Measurements from ENCODE around the gene GRB2.
"Not testable (repeated sequence)": the region's sequence is repeated elsewhere in the genome, so short reads cannot be mapped to it uniquely, and the experiment has no call there.

GRB2 gene

DNA sequence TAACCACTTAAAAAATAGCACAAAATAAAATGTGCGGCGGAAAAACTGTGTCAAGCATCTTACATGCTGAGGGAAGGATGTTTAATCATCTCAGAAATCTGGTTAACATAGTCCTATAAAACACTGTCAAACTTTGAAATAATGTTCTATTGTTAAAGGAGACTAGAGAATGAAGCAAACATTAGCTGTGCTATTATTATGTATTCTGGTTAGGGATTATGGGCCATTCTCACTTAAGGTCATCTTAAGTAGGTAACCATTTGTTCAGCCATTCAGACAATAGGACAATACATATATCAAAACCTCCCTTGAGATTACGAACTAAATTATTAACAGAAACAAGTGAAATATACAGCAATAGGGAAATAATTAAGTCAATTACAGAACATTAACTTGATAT is 24.7 kb downstream of the GRB2 start:
- Histone ChIP-seq H3K27me3 (ENCODE audit: low read length) (no peaks in the 10 kb centered on the region), H2AFZ (ENCODE audit: low read depth, low read length, severe bottlenecking) (no peak overlapping the region), H3F3A (ENCODE audit: insufficient read depth) (peaks cover 23% of the 10 kb centered on the region), H3K9ac (ENCODE audit: low read length) (no peak overlapping the region), H3K27ac (ENCODE audit: low read depth, low read length) (no peak overlapping the region), H3K79me2 (ENCODE audit: insufficient read depth, low read length) (peaks cover 99% of the 10 kb centered on the region), H3K9me2 (replicated peaks; ENCODE audit: insufficient read depth, low read length) (no peaks in the 10 kb centered on the region), H3K4me2 (ENCODE audit: low read depth, low read length, poor library complexity, severe bottlenecking) (no peak overlapping the region), H3K4me3 (ENCODE audit: insufficient read depth, low read length, poor library complexity, severe bottlenecking) (no peak overlapping the region), H3K9me3 (ENCODE audit: insufficient read depth, low read length) (no peaks in the 10 kb centered on the region), H4K20me1 (ENCODE audit: low read depth, low read length) (peaks cover 34% of the 10 kb centered on the region), H3K36me3 (ENCODE audit: low read length) (0 out of 2 replicates have a peak, but pooled peaks cover 4% of the 10 kb centered on the region)
- TF ChIP-seq, protein P1, sequence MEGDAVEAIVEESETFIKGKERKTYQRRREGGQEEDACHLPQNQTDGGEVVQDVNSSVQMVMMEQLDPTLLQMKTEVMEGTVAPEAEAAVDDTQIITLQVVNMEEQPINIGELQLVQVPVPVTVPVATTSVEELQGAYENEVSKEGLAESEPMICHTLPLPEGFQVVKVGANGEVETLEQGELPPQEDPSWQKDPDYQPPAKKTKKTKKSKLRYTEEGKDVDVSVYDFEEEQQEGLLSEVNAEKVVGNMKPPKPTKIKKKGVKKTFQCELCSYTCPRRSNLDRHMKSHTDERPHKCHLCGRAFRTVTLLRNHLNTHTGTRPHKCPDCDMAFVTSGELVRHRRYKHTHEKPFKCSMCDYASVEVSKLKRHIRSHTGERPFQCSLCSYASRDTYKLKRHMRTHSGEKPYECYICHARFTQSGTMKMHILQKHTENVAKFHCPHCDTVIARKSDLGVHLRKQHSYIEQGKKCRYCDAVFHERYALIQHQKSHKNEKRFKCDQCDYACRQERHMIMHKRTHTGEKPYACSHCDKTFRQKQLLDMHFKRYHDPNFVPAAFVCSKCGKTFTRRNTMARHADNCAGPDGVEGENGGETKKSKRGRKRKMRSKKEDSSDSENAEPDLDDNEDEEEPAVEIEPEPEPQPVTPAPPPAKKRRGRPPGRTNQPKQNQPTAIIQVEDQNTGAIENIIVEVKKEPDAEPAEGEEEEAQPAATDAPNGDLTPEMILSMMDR (IDR thresholded peaks at IDR 0.05; ENCODE audit: insufficient read depth, low read length, poor library complexity, severe bottlenecking), result no peak
- TF ChIP-seq EZH2phosphoT487 (conservative IDR thresholded peaks at IDR 0.05; ENCODE audit: low read length), result no peak

DNA sequence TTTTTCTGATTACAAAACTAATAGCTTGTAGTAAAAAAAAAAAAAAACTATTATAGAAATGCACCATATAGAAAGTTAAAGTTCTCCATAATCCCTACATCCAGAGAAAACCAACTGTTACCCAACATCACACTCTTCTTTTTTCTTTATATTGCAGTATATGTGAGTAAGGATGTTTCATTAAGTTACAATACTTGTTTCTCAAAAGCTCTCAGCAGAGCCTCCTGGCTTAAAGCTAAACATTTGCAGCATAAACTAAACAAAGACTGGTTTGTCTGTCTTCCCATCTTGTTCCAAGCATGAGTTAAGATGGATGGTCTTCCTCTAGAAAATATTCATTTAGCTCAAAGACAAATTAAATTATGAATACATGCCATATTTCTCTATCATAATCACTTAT is 25.2 kb downstream of the GRB2 start:
- TF ChIP-seq EZH2phosphoT487 (conservative IDR thresholded peaks at IDR 0.05; ENCODE audit: low read length), result no peak
- TF ChIP-seq, protein P1 (IDR thresholded peaks at IDR 0.05; ENCODE audit: insufficient read depth, low read length, poor library complexity, severe bottlenecking), result no peak

DNA sequence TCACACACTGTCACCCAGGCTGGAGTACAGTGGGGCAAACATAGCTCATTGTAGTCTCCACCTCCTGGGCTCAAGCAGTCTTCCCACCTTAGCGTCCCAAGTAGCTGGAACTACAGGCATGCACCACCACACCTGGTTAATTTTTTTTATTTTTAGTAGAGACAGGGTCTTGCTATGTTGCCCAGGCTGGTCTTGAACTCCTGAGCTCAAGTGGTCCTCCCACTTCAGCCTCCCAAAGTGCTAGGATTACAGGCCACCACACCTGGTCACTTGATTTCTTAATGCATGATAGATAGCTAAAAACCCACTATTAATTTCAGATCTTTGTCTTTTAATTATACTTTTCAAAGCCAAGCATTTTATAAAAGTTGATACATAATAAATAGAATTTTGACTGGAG is 26.1 kb downstream of the GRB2 start:
- not testable (repeated sequence) for H3K9ac ChIP-seq (ENCODE audit: low read length)
- H4K20me1 ChIP-seq (ENCODE audit: low read depth, low read length), result peaks cover 28% of the 10 kb centered on the region

More for the DNA sequence above, 25.2 kb downstream of the GRB2 start:
- Histone ChIP-seq H3K9ac (ENCODE audit: low read length) (no peak overlapping the region), H3K9me2 (replicated peaks; ENCODE audit: insufficient read depth, low read length) (no peaks in the 10 kb centered on the region), H3K27ac (ENCODE audit: low read depth, low read length) (no peak overlapping the region), H3K36me3 (ENCODE audit: low read length) (0 out of 2 replicates have a peak, but pooled peaks cover 4% of the 10 kb centered on the region), H3F3A (ENCODE audit: insufficient read depth) (peaks cover 19% of the 10 kb centered on the region), H3K9me3 (ENCODE audit: insufficient read depth, low read length) (no peaks in the 10 kb centered on the region), H3K4me3 (ENCODE audit: insufficient read depth, low read length, poor library complexity, severe bottlenecking) (no peak overlapping the region), H3K27me3 (ENCODE audit: low read length) (no peaks in the 10 kb centered on the region), H3K79me2 (ENCODE audit: insufficient read depth, low read length) (peaks cover 99% of the 10 kb centered on the region), H3K4me2 (ENCODE audit: low read depth, low read length, poor library complexity, severe bottlenecking) (no peak overlapping the region), H4K20me1 (ENCODE audit: low read depth, low read length) (peaks cover 32% of the 10 kb centered on the region), H2AFZ (ENCODE audit: low read depth, low read length, severe bottlenecking) (no peak overlapping the region)

DNA sequence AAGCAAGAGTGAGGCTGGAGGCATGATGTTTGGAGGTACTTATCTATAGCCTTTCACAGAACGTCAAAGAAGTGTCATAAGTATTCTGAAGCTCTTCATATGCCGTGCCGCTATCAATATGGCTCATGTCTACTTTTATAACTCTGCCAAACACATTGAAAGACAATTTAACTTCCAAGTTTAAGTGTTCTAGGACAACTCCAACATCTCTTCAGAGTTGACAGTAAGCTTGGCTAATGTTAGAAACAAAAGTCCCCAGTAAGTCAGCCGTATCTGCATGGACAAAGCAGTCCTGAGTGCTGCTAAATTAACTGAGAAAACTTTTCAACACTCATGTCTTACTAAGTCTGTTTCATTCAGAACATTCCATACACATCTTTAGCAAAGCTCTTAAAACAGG is 32.2 kb downstream of the GRB2 start:
- Histone ChIP-seq H2AFZ (ENCODE audit: low read depth, low read length, severe bottlenecking) (no peak overlapping the region), H3K4me2 (ENCODE audit: low read depth, low read length, poor library complexity, severe bottlenecking) (no peak overlapping the region), H4K20me1 (ENCODE audit: low read depth, low read length) (peaks cover 20% of the 10 kb centered on the region)

More for the DNA sequence above, 26.1 kb downstream of the GRB2 start:
- H3K9me2 ChIP-seq (replicated peaks; ENCODE audit: insufficient read depth, low read length); H2AFZ ChIP-seq (ENCODE audit: low read depth, low read length, severe bottlenecking); H3K4me3 ChIP-seq (ENCODE audit: insufficient read depth, low read length, poor library complexity, severe bottlenecking); H3K9me3 ChIP-seq (ENCODE audit: insufficient read depth, low read length); H3K27me3 ChIP-seq (ENCODE audit: low read length); H3K27ac ChIP-seq (ENCODE audit: low read depth, low read length); H3K36me3 ChIP-seq (ENCODE audit: low read length); H3K4me2 ChIP-seq (ENCODE audit: low read depth, low read length, poor library complexity, severe bottlenecking): not testable (repeated sequence)
- H3K79me2 ChIP-seq (ENCODE audit: insufficient read depth, low read length), result peaks cover 99% of the 10 kb centered on the region
- peaks cover 19% of the 10 kb centered on the region for H3F3A ChIP-seq (ENCODE audit: insufficient read depth)

More for the DNA sequence above, 32.2 kb downstream of the GRB2 start:
- no peaks in the 10 kb centered on the region for H3K27me3 ChIP-seq (ENCODE audit: low read length)
- no peak for TF ChIP-seq EZH2phosphoT487 (conservative IDR thresholded peaks at IDR 0.05; ENCODE audit: low read length)
- TF ChIP-seq, protein P1 (IDR thresholded peaks at IDR 0.05; ENCODE audit: insufficient read depth, low read length, poor library complexity, severe bottlenecking), result no peak
- peaks cover 99% of the 10 kb centered on the region for H3K79me2 ChIP-seq (ENCODE audit: insufficient read depth, low read length)
- no peak overlapping the region for H3K27ac ChIP-seq (ENCODE audit: low read depth, low read length)
- no peaks in the 10 kb centered on the region for H3K9me2 ChIP-seq (replicated peaks; ENCODE audit: insufficient read depth, low read length)
- H3K9me3 ChIP-seq (ENCODE audit: insufficient read depth, low read length), result no peaks in the 10 kb centered on the region
- no peak overlapping the region for H3K9ac ChIP-seq (ENCODE audit: low read length)
- H3F3A ChIP-seq (ENCODE audit: insufficient read depth), result no peaks in the 10 kb centered on the region; the same call in 1 of the 2 replicates
- H3K4me3 ChIP-seq (ENCODE audit: insufficient read depth, low read length, poor library complexity, severe bottlenecking), result no peak overlapping the region
- no peaks in the 10 kb centered on the region for H3K36me3 ChIP-seq (ENCODE audit: low read length)

Data from SU-DHL-6 (cell line).